HepG2 (cell line): ENCODE results near the gene WWC2. TPM values are rescaled to one million over a fixed set of nuclear protein-coding genes. Genes with fewer than 3 reads are reported as not detected.
A peak's percentile ranks its signal among the peaks of the same experiment; 100 is the strongest.

Source experiments
- ARID5B ChIP-seq: IDR thresholded peaks from 2 replicates; pipeline ENCODE4 v1.4.0; 2020; ENCODE audit warnings: mild to moderate bottlenecking, missing genetic modification reagents
- GLI4 ChIP-seq: sonication (generic); formaldehyde crosslinking; IDR thresholded peaks from 2 replicates; pipeline ENCODE4 v1.5.1; 2020; ENCODE audit warnings: missing genetic modification reagents, mild to moderate bottlenecking, moderate library complexity, borderline replicate concordance
- HIC2 ChIP-seq: sonication (generic); formaldehyde crosslinking; IDR thresholded peaks from 2 replicates; pipeline ENCODE4 v1.9.0; 2022; ENCODE audit warnings: low read depth, missing genetic modification reagents
- MXD4 ChIP-seq: IDR thresholded peaks from 2 replicates; pipeline ENCODE4 v1.6.1; 2016; ENCODE audit warnings: mild to moderate bottlenecking, missing biosample characterization, missing genetic modification reagents
- NAIF1 ChIP-seq: sonication (generic); formaldehyde crosslinking; IDR thresholded peaks from 2 replicates; pipeline ENCODE4 v1.5.0; 2020; ENCODE audit warnings: mild to moderate bottlenecking, missing genetic modification reagents, borderline replicate concordance
- NFIC ChIP-seq: IDR thresholded peaks from 2 replicates; pipeline ENCODE4 v1.6.1; 2012; ENCODE audit warnings: mild to moderate bottlenecking, low read length, inconsistent platforms
- NR3C1 ChIP-seq: sonication (generic); formaldehyde crosslinking; IDR thresholded peaks from 2 replicates; pipeline ENCODE4 v1.4.0; 2020; ENCODE audit warnings: missing genetic modification reagents
- SALL1 ChIP-seq: sonication (generic); formaldehyde crosslinking; IDR thresholded peaks from 2 replicates; pipeline ENCODE4 v1.8.0; 2022; ENCODE audit warnings: mild to moderate bottlenecking, missing genetic modification reagents
- U2AF1 ChIP-seq: fragments of 200-400 bp; formaldehyde crosslinking; optimal IDR thresholded peaks from 2 replicates; pipeline ENCODE3; 2017; ENCODE audit warnings: mild to moderate bottlenecking, low read depth, low read length
- ZC3H4 ChIP-seq: sonication (generic); formaldehyde crosslinking; IDR thresholded peaks from 2 replicates; pipeline ENCODE4 v1.4.0; 2020; ENCODE audit warnings: missing genetic modification reagents, borderline replicate concordance
- ZFP36L1 ChIP-seq: sonication (generic); formaldehyde crosslinking; IDR thresholded peaks from 2 replicates; pipeline ENCODE4 v1.8.0; 2022; ENCODE audit warnings: mild to moderate bottlenecking, missing genetic modification reagents, moderate library complexity
- ZFP62 ChIP-seq: sonication (generic); formaldehyde crosslinking; IDR thresholded peaks from 2 replicates; pipeline ENCODE4 v1.4.0; 2020; ENCODE audit warnings: missing genetic modification reagents
- ZIK1 ChIP-seq: sonication (generic); formaldehyde crosslinking; IDR thresholded peaks from 2 replicates; pipeline ENCODE4 v1.5.0; 2020; ENCODE audit warnings: mild to moderate bottlenecking, low read depth, missing genetic modification reagents, borderline replicate concordance
- ZNF530 ChIP-seq: sonication (generic); formaldehyde crosslinking; IDR thresholded peaks from 2 replicates; pipeline ENCODE4 v1.5.0; 2020; ENCODE audit warnings: low read depth, mild to moderate bottlenecking, missing genetic modification reagents
- ZNF724P ChIP-seq: sonication (generic); formaldehyde crosslinking; IDR thresholded peaks from 2 replicates; pipeline ENCODE4 v1.8.0; 2022; ENCODE audit warnings: missing genetic modification reagents, borderline replicate concordance
- ZNF761 ChIP-seq: sonication (generic); formaldehyde crosslinking; conservative IDR thresholded peaks from 2 replicates; pipeline ENCODE4 v1.4.0; 2020; ENCODE audit warnings: mild to moderate bottlenecking, missing genetic modification reagents
- ZNF781 ChIP-seq: sonication (generic); formaldehyde crosslinking; IDR thresholded peaks from 2 replicates; pipeline ENCODE4 v1.5.1; 2020; ENCODE audit warnings: borderline replicate concordance, mild to moderate bottlenecking, missing genetic modification reagents; ENCODE audit errors: not compliant biosample characterization
- polyA plus RNA-seq, 8 experiments: library from polyadenylated mRNA; depleted of rRNA in 3 of 8; stranded (reverse) in 7 of 8; unstranded in 1 of 8; fragments of >200 nt; fragmentation: Illumina TruSeq in 4 of 8; extraction: Trizol in 4 of 8; gene quantifications; 2 replicates each; pipeline versions ENCODE4 v1.2.1 to v1.2.3, GENCODE V29; 2011 to 2016; ENCODE audit warnings: low read depth in 4 of 8, missing spikeins in 1 of 8, mixed read lengths in 1 of 8; ENCODE audit not compliant: insufficient read depth in 1 of 8
- total RNA-seq, 5 experiments: library from RNA; depleted of rRNA; stranded (reverse); fragments of >200 nt; fragmentation: Illumina TruSeq; extraction: Trizol; gene quantifications; 2 replicates each; pipeline ENCODE4 v1.2.3, GENCODE V29; 2016; ENCODE audit warnings: low read depth in 1 of 5
- TF ChIP-seq, protein P1 (sequence below): fragments of 450-650 bp; IDR thresholded peaks from 2 replicates; pipeline ENCODE4 v1.6.1; 2016
- TF ChIP-seq, protein P2 (sequence below): IDR thresholded peaks from 2 replicates; pipeline ENCODE4 v1.6.1; 2016; ENCODE audit warnings: mild to moderate bottlenecking, missing biosample characterization, missing genetic modification reagents
- TF ChIP-seq, protein P3 (sequence below): sonication (generic); formaldehyde crosslinking; IDR thresholded peaks from 2 replicates; pipeline ENCODE4 v1.4.0; 2020; ENCODE audit warnings: missing genetic modification reagents, borderline replicate concordance

The WWC2 gene
- total and polyA plus RNA-seq, 2 of the 13 experiments (the other 11 are each of a cell fraction or from before 2014, with no cell fraction given) = 40.0 to 50.1 TPM

DNA sequence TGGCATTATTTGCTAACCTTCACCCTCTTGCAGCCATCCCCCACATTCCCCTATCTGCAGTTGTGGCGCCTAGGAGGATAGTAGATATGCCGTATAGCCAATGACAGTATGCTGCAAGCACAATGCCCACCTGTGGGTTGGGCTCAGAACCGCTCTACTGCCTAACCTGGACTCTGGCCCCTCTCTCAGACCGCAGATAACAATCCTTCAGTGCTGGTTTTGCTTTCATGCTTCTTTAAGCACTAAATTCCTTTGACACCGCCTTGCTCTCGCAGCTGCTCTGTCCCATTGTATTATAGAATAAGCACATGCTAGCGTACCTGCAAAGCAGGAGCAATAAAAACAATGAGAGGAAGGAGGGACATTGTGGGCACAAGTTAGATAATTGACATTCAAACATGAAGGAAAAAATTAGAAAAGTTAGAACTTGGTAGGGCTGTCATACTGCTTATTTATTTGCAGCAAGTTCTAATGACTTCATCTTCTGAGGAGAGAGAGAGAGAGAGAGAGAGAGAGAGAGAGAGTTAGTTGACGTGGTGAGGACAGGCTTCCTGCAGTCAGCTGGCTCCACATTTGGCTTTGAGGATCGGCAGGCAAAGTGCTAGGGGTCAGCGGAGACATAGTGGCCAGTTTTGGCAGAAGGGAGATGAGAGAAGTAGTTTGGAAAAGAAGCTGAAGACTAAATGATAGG lies 55.8 kb downstream of the WWC2 start (continued):
- no peak for TF ChIP-seq ZNF530 (CRISPR knock-in tag)
- peak; percentile 81 for TF ChIP-seq ARID5B (CRISPR knock-in tag)
- TF ChIP-seq, protein P1, sequence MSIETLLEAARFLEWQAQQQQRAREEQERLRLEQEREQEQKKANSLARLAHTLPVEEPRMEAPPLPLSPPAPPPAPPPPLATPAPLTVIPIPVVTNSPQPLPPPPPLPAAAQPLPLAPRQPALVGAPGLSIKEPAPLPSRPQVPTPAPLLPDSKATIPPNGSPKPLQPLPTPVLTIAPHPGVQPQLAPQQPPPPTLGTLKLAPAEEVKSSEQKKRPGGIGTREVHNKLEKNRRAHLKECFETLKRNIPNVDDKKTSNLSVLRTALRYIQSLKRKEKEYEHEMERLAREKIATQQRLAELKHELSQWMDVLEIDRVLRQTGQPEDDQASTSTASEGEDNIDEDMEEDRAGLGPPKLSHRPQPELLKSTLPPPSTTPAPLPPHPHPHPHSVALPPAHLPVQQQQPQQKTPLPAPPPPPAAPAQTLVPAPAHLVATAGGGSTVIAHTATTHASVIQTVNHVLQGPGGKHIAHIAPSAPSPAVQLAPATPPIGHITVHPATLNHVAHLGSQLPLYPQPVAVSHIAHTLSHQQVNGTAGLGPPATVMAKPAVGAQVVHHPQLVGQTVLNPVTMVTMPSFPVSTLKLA = no peak
- no peak for TF ChIP-seq MXD4 (CRISPR knock-in tag)
- no peak for TF ChIP-seq NFIC
- TF ChIP-seq ZFP62 = no peak
- no peak for TF ChIP-seq ZFP36L1 (CRISPR knock-in tag)
- TF ChIP-seq, protein P2, sequence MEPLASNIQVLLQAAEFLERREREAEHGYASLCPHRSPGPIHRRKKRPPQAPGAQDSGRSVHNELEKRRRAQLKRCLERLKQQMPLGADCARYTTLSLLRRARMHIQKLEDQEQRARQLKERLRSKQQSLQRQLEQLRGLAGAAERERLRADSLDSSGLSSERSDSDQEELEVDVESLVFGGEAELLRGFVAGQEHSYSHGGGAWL (CRISPR knock-in tag) = no peak
- no peak for TF ChIP-seq U2AF1
- TF ChIP-seq ZNF761 = no peak
- peak; percentile 84 for TF ChIP-seq SALL1 (CRISPR knock-in tag)
- TF ChIP-seq ZC3H4 = no peak
- no peak for TF ChIP-seq NR3C1 (CRISPR knock-in tag)
- TF ChIP-seq ZNF724P (CRISPR knock-in tag) = no peak
- TF ChIP-seq, protein P3, sequence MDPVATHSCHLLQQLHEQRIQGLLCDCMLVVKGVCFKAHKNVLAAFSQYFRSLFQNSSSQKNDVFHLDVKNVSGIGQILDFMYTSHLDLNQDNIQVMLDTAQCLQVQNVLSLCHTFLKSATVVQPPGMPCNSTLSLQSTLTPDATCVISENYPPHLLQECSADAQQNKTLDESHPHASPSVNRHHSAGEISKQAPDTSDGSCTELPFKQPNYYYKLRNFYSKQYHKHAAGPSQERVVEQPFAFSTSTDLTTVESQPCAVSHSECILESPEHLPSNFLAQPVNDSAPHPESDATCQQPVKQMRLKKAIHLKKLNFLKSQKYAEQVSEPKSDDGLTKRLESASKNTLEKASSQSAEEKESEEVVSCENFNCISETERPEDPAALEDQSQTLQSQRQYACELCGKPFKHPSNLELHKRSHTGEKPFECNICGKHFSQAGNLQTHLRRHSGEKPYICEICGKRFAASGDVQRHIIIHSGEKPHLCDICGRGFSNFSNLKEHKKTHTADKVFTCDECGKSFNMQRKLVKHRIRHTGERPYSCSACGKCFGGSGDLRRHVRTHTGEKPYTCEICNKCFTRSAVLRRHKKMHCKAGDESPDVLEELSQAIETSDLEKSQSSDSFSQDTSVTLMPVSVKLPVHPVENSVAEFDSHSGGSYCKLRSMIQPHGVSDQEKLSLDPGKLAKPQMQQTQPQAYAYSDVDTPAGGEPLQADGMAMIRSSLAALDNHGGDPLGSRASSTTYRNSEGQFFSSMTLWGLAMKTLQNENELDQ = no peak
- no peak for TF ChIP-seq GLI4 (CRISPR knock-in tag)
- TF ChIP-seq NAIF1 (CRISPR knock-in tag) = no peak
- TF ChIP-seq HIC2 (CRISPR knock-in tag) = peak; percentile 41; the same call in 1 of the 2 replicates
- no peak for TF ChIP-seq ZIK1
- TF ChIP-seq ZNF781 (CRISPR knock-in tag) = no peak
